ENCODE measurements around the gene HIGD1C.
"Not testable (repeated sequence)": the region's sequence is repeated elsewhere in the genome, so short reads cannot be mapped to it uniquely, and the experiment has no call there.

The HIGD1C gene

GRCh38 chr12:50934371-50934851, 17.9 kb upstream of the HIGD1C start:
- DNase-seq = no peak

- DNase-seq = no peak
These were observed 17.1 kb upstream of the HIGD1C start for GRCh38 chr12:50934981-50935807.

GRCh38 chr12:50936821-50937530, 15.4 kb upstream of the HIGD1C start:
- no peak for DNase-seq

- no peak for DNase-seq
These were observed 14.7 kb upstream of the HIGD1C start for GRCh38 chr12:50937653-50938052.

- DNase-seq = no peak
These were observed 4.3 kb upstream of the HIGD1C start for GRCh38 chr12:50947933-50948626.

- DNase-seq = no peak
These were observed 3.5 kb upstream of the HIGD1C start for GRCh38 chr12:50948798-50949197.

GRCh38 chr12:50949801-50950302, 2.5 kb upstream of the HIGD1C start:
- no peak for DNase-seq

GRCh38 chr12:50951112-50951511, 1.2 kb upstream of the HIGD1C start:
- no peak for DNase-seq

GRCh38 chr12:50953047-50953446, 703 bp downstream of the HIGD1C start:
- no peak for DNase-seq

GRCh38 chr12:50954789-50955188, 2.4 kb downstream of the HIGD1C start:
- not testable (repeated sequence) for DNase-seq

GRCh38 chr12:50955288-50955687, 2.9 kb downstream of the HIGD1C start:
- no peak for DNase-seq

- no peak for DNase-seq
These were observed 3.4 kb downstream of the HIGD1C start for GRCh38 chr12:50955697-50956096.

- no peak for DNase-seq
These were observed 7.8 kb downstream of the HIGD1C start for GRCh38 chr12:50960130-50960529.

GRCh38 chr12:50961708-50962107, 9.4 kb downstream of the HIGD1C start:
- DNase-seq = no peak

GRCh38 chr12:50964432-50964831, 12.1 kb downstream of the HIGD1C start:
- no peak for DNase-seq

- DNase-seq = no peak
These were observed 19.6 kb downstream of the HIGD1C start for GRCh38 chr12:50971946-50972345.

- DNase-seq = no peak
These were observed 27.2 kb downstream of the HIGD1C start for GRCh38 chr12:50979369-50980052.

- no peak for DNase-seq
These were observed 28.2 kb downstream of the HIGD1C start for GRCh38 chr12:50980545-50980944.

GRCh38 chr12:50981319-50982239, 29.2 kb downstream of the HIGD1C start:
- DNase-seq = no peak

GRCh38 chr12:50984586-50985298, 32.4 kb downstream of the HIGD1C start:
- no peak for DNase-seq

- no peak for DNase-seq
These were observed 33.0 kb downstream of the HIGD1C start for GRCh38 chr12:50985322-50985721.

Measured in activated CD8-positive, alpha-beta memory T cell treated with anti-CD3 and anti-CD28 coated beads, Interleukin-2, amount 50 U/mL, for 4 hours (primary cell).